NT2/D1 (cell line): ENCODE results near the gene TPM2.
A peak's percentile ranks its signal among the peaks of the same experiment; 100 is the strongest.

ENCODE experiments used
- DNase-seq: peaks from one replicate; pipeline ENCODE4 v3.0.0-alpha.2; 2011; ENCODE audit warnings: low read depth, low spot score
- H3K27me3 ChIP-seq: 2 replicates; pipeline ENCODE4 v1.6.0; 2011; ENCODE audit warnings: mild to moderate bottlenecking; ENCODE audit not compliant: insufficient read length, insufficient read depth
- H3K36me3 ChIP-seq: 2 replicates; pipeline ENCODE4 v1.6.1; 2011; ENCODE audit warnings: mild to moderate bottlenecking, low read length, mixed read lengths; ENCODE audit not compliant: insufficient read depth, insufficient read length
- H3K4me1 ChIP-seq: 2 replicates; pipeline ENCODE4 v1.5.1; 2011; ENCODE audit not compliant: insufficient read depth, insufficient read length
- H3K4me3 ChIP-seq: 2 replicates; pipeline ENCODE4 v1.5.1; 2011; ENCODE audit warnings: low read depth; ENCODE audit not compliant: insufficient read length
- H3K9ac ChIP-seq: 2 replicates; pipeline ENCODE4 v1.6.0; 2011; ENCODE audit warnings: low read depth; ENCODE audit not compliant: insufficient read length
- H3K9me3 ChIP-seq: 2 replicates; pipeline ENCODE4 v1.5.1; 2011; ENCODE audit warnings: mild to moderate bottlenecking, low read length; ENCODE audit not compliant: insufficient read depth
- SUZ12 ChIP-seq: IDR thresholded peaks from 2 replicates; pipeline ENCODE4 v1.6.1; 2011; ENCODE audit not compliant: insufficient read length, insufficient read depth; ENCODE audit errors: extremely low read depth
- YY1 ChIP-seq: IDR thresholded peaks from 2 replicates; pipeline ENCODE4 v1.6.1; 2011; ENCODE audit not compliant: insufficient read length, insufficient read depth
- ZNF274 ChIP-seq: IDR thresholded peaks from 2 replicates; pipeline ENCODE4 v1.6.1; 2011; ENCODE audit warnings: mild to moderate bottlenecking, low read depth, low read length

TPM2 gene

GRCh38 chr9:35689542-35690293 lies at the start of gene TPM2:
Gene TPM2, minus strand, starts transcription at chr9:35689925. Its CDS starts 108 bp downstream, at chr9:35689817.
- peak; percentile 18 for DNase-seq
- Histone ChIP-seq H3K4me1 (peaks cover 22% of the 10 kb centered on the region), H3K36me3 (peaks cover 51% of the 10 kb centered on the region), H3K27me3 (no peaks in the 10 kb centered on the region), H3K9ac (peak within 1 kb of the TSS; percentile 98), H3K9me3 (no peaks in the 10 kb centered on the region), H3K4me3 (peak within 1 kb of the TSS; percentile 90)
- TF ChIP-seq SUZ12, result no peak
- no peak for TF ChIP-seq YY1
- TF ChIP-seq ZNF274, result no peak

GRCh38 chr9:35738924-35739323 lies 49.2 kb upstream of the TPM2 start:
- H3K4me1 ChIP-seq, result peaks cover 10% of the 10 kb centered on the region
- no peak overlapping the region for H3K9ac ChIP-seq
- no peak overlapping the region for H3K4me3 ChIP-seq
- no peaks in the 10 kb centered on the region for H3K9me3 ChIP-seq
- no peak for DNase-seq
- H3K36me3 ChIP-seq, result peaks cover 96% of the 10 kb centered on the region
- TF ChIP-seq SUZ12 (no peak), ZNF274 (no peak), YY1 (no peak)
- H3K27me3 ChIP-seq, result no peaks in the 10 kb centered on the region

- no peak overlapping the region for H3K4me3 ChIP-seq
Measured at GRCh38 chr9:35738186-35738585, 48.5 kb upstream of the TPM2 start.

GRCh38 chr9:35737143-35737542 lies 47.4 kb upstream of the TPM2 start:
- no peak overlapping the region for H3K9ac ChIP-seq
- no peaks in the 10 kb centered on the region for H3K9me3 ChIP-seq
- TF ChIP-seq ZNF274 (no peak), YY1 (no peak), SUZ12 (no peak)
- DNase-seq, result no peak
- H3K4me3 ChIP-seq, result no peak overlapping the region
- H3K4me1 ChIP-seq, result peaks cover 10% of the 10 kb centered on the region
- peaks cover 83% of the 10 kb centered on the region for H3K36me3 ChIP-seq
- no peaks in the 10 kb centered on the region for H3K27me3 ChIP-seq

More at GRCh38 chr9:35738186-35738585, 48.5 kb upstream of the TPM2 start:
- Histone ChIP-seq H3K36me3 (peaks cover 94% of the 10 kb centered on the region), H3K9me3 (no peaks in the 10 kb centered on the region), H3K27me3 (no peaks in the 10 kb centered on the region), H3K9ac (no peak overlapping the region), H3K4me1 (peaks cover 10% of the 10 kb centered on the region)
- DNase-seq, result no peak
- no peak for TF ChIP-seq ZNF274
- no peak for TF ChIP-seq YY1
- no peak for TF ChIP-seq SUZ12

- H3K36me3 ChIP-seq, result peaks cover 75% of the 10 kb centered on the region
- no peak overlapping the region for H3K9ac ChIP-seq
- no peak overlapping the region for H3K4me3 ChIP-seq
- H3K4me1 ChIP-seq, result peaks cover 10% of the 10 kb centered on the region
- DNase-seq, result peak; percentile 76
- H3K9me3 ChIP-seq, result no peaks in the 10 kb centered on the region
- no peaks in the 10 kb centered on the region for H3K27me3 ChIP-seq
- no peak for TF ChIP-seq ZNF274
- no peak for TF ChIP-seq SUZ12
- TF ChIP-seq YY1, result no peak
Measured at GRCh38 chr9:35736201-35736633, 46.5 kb upstream of the TPM2 start.

GRCh38 chr9:35734096-35734495 lies 44.4 kb upstream of the TPM2 start:
- Histone ChIP-seq H3K4me1 (peaks cover 10% of the 10 kb centered on the region), H3K9ac (no peak overlapping the region), H3K27me3 (no peaks in the 10 kb centered on the region), H3K36me3 (peaks cover 54% of the 10 kb centered on the region), H3K4me3 (no peak overlapping the region), H3K9me3 (no peaks in the 10 kb centered on the region)
- DNase-seq, result no peak
- TF ChIP-seq ZNF274 (no peak), SUZ12 (no peak), YY1 (no peak)

GRCh38 chr9:35732800-35733541 lies 43.2 kb upstream of the TPM2 start:
- Histone ChIP-seq H3K27me3 (no peaks in the 10 kb centered on the region), H3K4me3 (peak overlapping the region; percentile 92), H3K4me1 (peaks cover 10% of the 10 kb centered on the region), H3K36me3 (peaks cover 43% of the 10 kb centered on the region), H3K9me3 (no peaks in the 10 kb centered on the region), H3K9ac (peak overlapping the region; percentile 92)
- TF ChIP-seq YY1, result no peak
- no peak for TF ChIP-seq SUZ12
- no peak for TF ChIP-seq ZNF274
- DNase-seq, result peak; percentile 69
